IMR-90 (cell line): Measurements from ENCODE around the gene ZCCHC24. TPM values are rescaled to one million over a fixed set of nuclear protein-coding genes. Genes with fewer than 3 reads are reported as not detected.

Experiments
- ATAC-seq: fragments of 200-7000 bp; cut with Tn5 transposase; 2 replicates; pipeline ENCODE4 v1.9.1; 2020; ENCODE audit warnings: low read depth, mild to moderate bottlenecking, moderate library complexity
- BruUV-seq: library from RNA; stranded (reverse); fragments of 400-500 nt; replicated peaks from 2 replicates; lab custom pipeline; 2021; lab: Mats Ljungman, UMichigan
- CTCF ChIA-PET: fragments of 300-600 bp; formaldehyde crosslinking; extraction: SDS; loops from one replicate; lab custom pipeline; 2021; ENCODE audit warnings: antibody characterized with exemption; lab: Yijun Ruan, JAX
- POLR2A ChIA-PET: fragments of 300-600 bp; sonication (Branson Sonifier 250); formaldehyde crosslinking; loops from one replicate; lab custom pipeline; 2022; ENCODE audit warnings: antibody characterized with exemption; ENCODE audit not compliant: unreplicated experiment; lab: Charles Lee
- DNase-seq: peaks from one replicate; pipeline ENCODE4 v3.0.0; 2013
- H2AFZ ChIP-seq: replicated peaks from 2 replicates; pipeline ENCODE3; 2013; ENCODE audit warnings: low read length, mild to moderate bottlenecking; ENCODE audit not compliant: poor library complexity
- H2AK5ac ChIP-seq: 2 replicates; pipeline ENCODE4 v1.6.1; 2013; ENCODE audit warnings: low read depth, low read length, inconsistent platforms
- H2AK9ac ChIP-seq: replicated peaks from 2 replicates; pipeline ENCODE3; 2013; ENCODE audit warnings: mild to moderate bottlenecking, low read depth, low read length, moderate library complexity; ENCODE audit not compliant: poor library complexity
- H2BK120ac ChIP-seq: 2 replicates; pipeline ENCODE4 v1.6.1; 2013; ENCODE audit warnings: low read depth, low read length, inconsistent platforms
- H2BK15ac ChIP-seq: 3 replicates; pipeline ENCODE4 v1.6.1; 2013; ENCODE audit warnings: low read depth, low read length, inconsistent platforms
- H2BK20ac ChIP-seq: 2 replicates; pipeline ENCODE4 v1.6.1; 2013; ENCODE audit warnings: low read depth, mild to moderate bottlenecking, inconsistent platforms, low read length, moderate library complexity
- H2BK5ac ChIP-seq: 2 replicates; pipeline ENCODE4 v1.6.1; 2013; ENCODE audit warnings: mild to moderate bottlenecking, low read depth, low read length, inconsistent platforms; ENCODE audit not compliant: poor library complexity, severe bottlenecking
- H3K14ac ChIP-seq: replicated peaks from 2 replicates; pipeline ENCODE4 v1.6.1; 2013; ENCODE audit warnings: low read depth, low read length, inconsistent platforms
- H3K18ac ChIP-seq: 2 replicates; pipeline ENCODE4 v1.6.1; 2013; ENCODE audit warnings: low read depth, low read length, control low read depth
- H3K23ac ChIP-seq: 2 replicates; pipeline ENCODE4 v1.6.1; 2013; ENCODE audit warnings: low read depth, low read length, inconsistent platforms
- H3K27ac ChIP-seq: 2 replicates; pipeline ENCODE4 v1.5.1; 2013; ENCODE audit warnings: mild to moderate bottlenecking, control low read depth, low read length; ENCODE audit not compliant: insufficient read depth
- H3K27me3 ChIP-seq: 2 replicates; pipeline ENCODE4 v1.6.1; 2013; ENCODE audit warnings: low read length; ENCODE audit not compliant: control insufficient read depth, insufficient read depth
- H3K36me3 ChIP-seq: 2 replicates; pipeline ENCODE4 v1.6.1; 2013; ENCODE audit warnings: low read length, mixed read lengths; ENCODE audit not compliant: control insufficient read depth, insufficient read depth
- H3K4ac ChIP-seq: 2 replicates; pipeline ENCODE4 v1.6.1; 2013; ENCODE audit warnings: low read depth, low read length, inconsistent platforms
- H3K4me1 ChIP-seq: 2 replicates; pipeline ENCODE4 v1.6.1; 2013; ENCODE audit warnings: low read length, mixed read lengths; ENCODE audit not compliant: control insufficient read depth, insufficient read depth
- H3K4me2 ChIP-seq: 2 replicates; pipeline ENCODE4 v1.6.1; 2013; ENCODE audit warnings: low read depth, mild to moderate bottlenecking, control low read depth, low read length, moderate library complexity
- H3K4me3 ChIP-seq: 2 replicates; pipeline ENCODE4 v1.5.1; 2013; ENCODE audit warnings: low read depth, mild to moderate bottlenecking, control low read depth, low read length, moderate library complexity; ENCODE audit not compliant: insufficient read depth
- H3K56ac ChIP-seq: 2 replicates; pipeline ENCODE4 v1.6.1; 2013; ENCODE audit warnings: low read length, inconsistent platforms; ENCODE audit not compliant: insufficient read depth; ENCODE audit errors: extremely low read depth
- H3K79me1 ChIP-seq, 2 experiments: 2 replicates each; pipeline ENCODE4 v1.6.1; 2013; ENCODE audit warnings: low read length in 2 of 2, inconsistent platforms in 1 of 2, low read depth in 1 of 2
- H3K9ac ChIP-seq: 2 replicates; pipeline ENCODE4 v1.6.1; 2013; ENCODE audit warnings: low read depth, low read length, control low read depth
- H3K9me1 ChIP-seq: 2 replicates; pipeline ENCODE4 v1.6.1; 2013; ENCODE audit warnings: low read length, inconsistent platforms; ENCODE audit not compliant: insufficient read depth
- H3K9me3 ChIP-seq: 2 replicates; pipeline ENCODE4 v1.6.1; 2013; ENCODE audit warnings: low read length; ENCODE audit not compliant: control insufficient read depth, insufficient read depth
- H4K20me1 ChIP-seq: 2 replicates; pipeline ENCODE4 v1.6.1; 2013; ENCODE audit warnings: low read length, inconsistent platforms; ENCODE audit not compliant: insufficient read depth
- H4K5ac ChIP-seq: 2 replicates; pipeline ENCODE4 v1.6.1; 2013; ENCODE audit warnings: mild to moderate bottlenecking, low read depth, low read length, control low read depth
- H4K8ac ChIP-seq, 2 experiments: 2 replicates each; pipeline ENCODE4 v1.6.1; 2013; ENCODE audit warnings: low read depth in 2 of 2, low read length in 2 of 2, control low read depth in 1 of 2, inconsistent platforms in 1 of 2
- H4K91ac ChIP-seq: 2 replicates; pipeline ENCODE4 v1.6.1; 2013; ENCODE audit warnings: low read depth, low read length, inconsistent platforms; ENCODE audit not compliant: insufficient read depth
- BHLHE40 ChIP-seq: fragments of 150-350 bp; IDR thresholded peaks from 2 replicates; pipeline ENCODE4 v1.6.1; 2016; ENCODE audit warnings: mild to moderate bottlenecking, low read depth, low read length
- CTCF ChIP-seq: conservative IDR thresholded peaks from 2 replicates; pipeline ENCODE4 v1.5.1; 2012; ENCODE audit warnings: mild to moderate bottlenecking, low read depth, low read length, improper control_type of control experiment
- ELK1 ChIP-seq: fragments of 150-350 bp; IDR thresholded peaks from 2 replicates; pipeline ENCODE4 v1.6.1; 2016; ENCODE audit warnings: low read depth, mild to moderate bottlenecking, low read length, moderate library complexity, borderline replicate concordance
- FOS ChIP-seq: fragments of 150-350 bp; IDR thresholded peaks from 2 replicates; pipeline ENCODE4 v1.6.1; 2016; ENCODE audit warnings: low read depth, low read length
- MXI1 ChIP-seq: IDR thresholded peaks from 2 replicates; pipeline ENCODE4 v1.6.1; 2012; ENCODE audit warnings: low read depth, mild to moderate bottlenecking, low read length, moderate library complexity, borderline replicate concordance
- NFE2L2 ChIP-seq: fragments of 150-350 bp; IDR thresholded peaks from 2 replicates; pipeline ENCODE4 v1.6.1; 2016; ENCODE audit warnings: low read depth, mild to moderate bottlenecking, low read length
- POLR2A ChIP-seq: IDR thresholded peaks from 2 replicates; pipeline ENCODE4 v1.6.1; 2012; ENCODE audit warnings: mild to moderate bottlenecking, low read depth, low read length
- RAD21 ChIP-seq: IDR thresholded peaks from 2 replicates; pipeline ENCODE4 v1.6.1; 2012; ENCODE audit warnings: low read length, improper control_type of control experiment
- RCOR1 ChIP-seq: IDR thresholded peaks from 2 replicates; pipeline ENCODE4 v1.6.1; 2012; ENCODE audit warnings: mild to moderate bottlenecking, low read length, improper control_type of control experiment; ENCODE audit not compliant: insufficient replicate concordance
- RFX5 ChIP-seq: IDR thresholded peaks from 2 replicates; pipeline ENCODE4 v1.8.0; 2012; ENCODE audit warnings: low read depth, mild to moderate bottlenecking, low read length, moderate library complexity
- USF2 ChIP-seq: fragments of 150-350 bp; IDR thresholded peaks from 2 replicates; pipeline ENCODE4 v1.6.1; 2017; ENCODE audit warnings: mild to moderate bottlenecking, antibody characterized with exemption, low read length, low read depth
- WGBS, 2 experiments: methylation state at CpG; one replicate each; pipeline versions ENCODE4 v1.1.5 to v1.1.7; 2013; ENCODE audit warnings: missing lambda C conversion rate in 2 of 2; ENCODE audit not compliant: insufficient read length in 1 of 2; ENCODE audit errors: extremely low coverage in 2 of 2; 5-methylcytosine and 5-hydroxymethylcytosine counted together
- dilution Hi-C: fragments of 300-500 bp; cut with HindIII; formaldehyde crosslinking; loops from one replicate; pipeline ENCODE4 v1.14.3; 2018; ENCODE audit warnings: low sequenced_read_pairs; ENCODE audit not compliant: unreplicated experiment
- in situ Hi-C: fragments of 300-500 bp; cut with MboI; formaldehyde crosslinking; loops from 3 replicates; pipeline ENCODE4 v1.14.3; 2019; ENCODE audit warnings: low sequenced_read_pairs, inconsistent platforms, mixed read lengths
- intact Hi-C: fragments of 100-400 bp; cut with micrococcal nuclease; formaldehyde crosslinking; loops from 2 replicates; pipeline ENCODE4 v1.10.0; 2022
- polyA plus RNA-seq, 3 experiments: library from polyadenylated mRNA; depleted of rRNA; stranded (reverse); fragments of >200 nt; gene quantifications; 2 replicates each; pipeline ENCODE4 v1.2.3, GENCODE V29; 2012; ENCODE audit warnings: low replicate concordance in 1 of 3
- total RNA-seq: library from RNA; depleted of rRNA; stranded (reverse); fragments of >200 nt; gene quantifications from 2 replicates; pipeline ENCODE4 v1.2.3, GENCODE V29; 2012

ZCCHC24 gene
- total and polyA plus RNA-seq, 2 of the 4 experiments (the other 2 are of a cell fraction): 15.1 to 25.9 TPM

- TF ChIP-seq MXI1: no peak
Observed at GRCh38 chr10:79376751-79377556, 68.5 kb downstream of the ZCCHC24 start (continued).

GRCh38 chr10:79376078-79376628 lies 69.3 kb downstream of the ZCCHC24 start:
- peak overlapping the region; percentile 83 for H2AK5ac ChIP-seq
- H2AFZ ChIP-seq: peak overlapping the region; percentile 87
- H2BK20ac ChIP-seq: peak overlapping the region; percentile 14; the same call in 1 of the 2 replicates
- H2BK120ac ChIP-seq: peak overlapping the region; percentile 86
- H2BK15ac ChIP-seq: peak overlapping the region; percentile 89; the same call in 2 of the 3 replicates
- DNase-seq: no peak
- peak overlapping the region; percentile 70 for H3K14ac ChIP-seq
- peak overlapping the region; percentile 94 for H4K5ac ChIP-seq
- no peak overlapping the region for H3K56ac ChIP-seq
- H3K79me1 ChIP-seq: peaks cover 0 to 5% of the 10 kb centered on the region in 2 experiments; a peak in 1 of 4 replicates
- WGBS, 2 experiments: 100% methylated on average over 3 of the region's 11 CpGs; no CpG with 5 or more reads in 1 of the 2 experiments
- peak overlapping the region; percentile 86 for H2AK9ac ChIP-seq
- BruUV-seq: no TSS peak
- peak overlapping the region; percentile 31 for H2BK5ac ChIP-seq
- H3K9ac ChIP-seq: no peak overlapping the region
- H4K8ac ChIP-seq: peak overlapping the region; percentile 60 to 95; a peak in 3 of 4 replicates
- H3K9me3 ChIP-seq: no peaks in the 10 kb centered on the region
- CTCF ChIA-PET: no interaction called here
- no peak overlapping the region for H3K27ac ChIP-seq
- no peak for TF ChIP-seq RCOR1
- no peak for TF ChIP-seq RFX5
- TF ChIP-seq USF2: no peak
- no peak for TF ChIP-seq ELK1
- no peak for TF ChIP-seq NFE2L2
- TF ChIP-seq POLR2A: no peak
- no peak for TF ChIP-seq RAD21
- no peak for TF ChIP-seq FOS
- no peak for TF ChIP-seq CTCF
- TF ChIP-seq BHLHE40: no peak
- POLR2A ChIA-PET: no interaction called here
- no peaks in the 10 kb centered on the region for H4K20me1 ChIP-seq
- peak overlapping the region; percentile 92 for H4K91ac ChIP-seq
- no peak overlapping the region for H3K23ac ChIP-seq
- no peak overlapping the region for H3K4me3 ChIP-seq
- H3K4ac ChIP-seq: peak overlapping the region; percentile 90
- H3K9me1 ChIP-seq: peaks cover 32% of the 10 kb centered on the region
- in situ Hi-C loops: loop anchor here (10.0 to 25.0 kb wide), 3 partner anchors 111 to 549 kb away; no protein-coding TSS in a partner anchor
- ATAC-seq: no peak
- intact Hi-C loops: loop anchor here (10.0 kb wide), 1 partner anchor 159 kb away; no protein-coding TSS in a partner anchor
- H3K18ac ChIP-seq: peak overlapping the region; percentile 63
- H3K4me2 ChIP-seq: no peak overlapping the region
- dilution Hi-C loops: no loop called here
- no peaks in the 10 kb centered on the region for H3K27me3 ChIP-seq
- H3K36me3 ChIP-seq: no peaks in the 10 kb centered on the region
- H3K4me1 ChIP-seq: peaks cover 26% of the 10 kb centered on the region
